PFSK-1 (cell line): Measurements from ENCODE around the gene GABBR2.

Source experiments
- FOXP2 ChIP-seq: optimal IDR thresholded peaks from 2 replicates; pipeline ENCODE3; 2011; ENCODE audit warnings: borderline replicate concordance, control low read depth, inconsistent platforms; ENCODE audit not compliant: insufficient read depth; ENCODE audit errors: extremely low read length, extremely low read depth
- POLR2AphosphoS5 ChIP-seq: IDR thresholded peaks from 2 replicates; pipeline ENCODE4 v1.6.1; 2012; ENCODE audit warnings: low read depth, mild to moderate bottlenecking, control low read depth, low read length, moderate library complexity
- REST ChIP-seq, 2 experiments: IDR thresholded peaks; 2 replicates each; pipeline versions ENCODE4 v1.6.1 to v1.8.0; 2011 to 2012; ENCODE audit warnings: low read depth in 2 of 2, low read length in 2 of 2, control low read depth in 1 of 2, inconsistent platforms in 1 of 2, mild to moderate bottlenecking in 1 of 2, moderate library complexity in 1 of 2; ENCODE audit not compliant: insufficient read depth in 1 of 2
- SIN3A ChIP-seq: IDR thresholded peaks from 2 replicates; pipeline ENCODE4 v1.6.1; 2012; ENCODE audit warnings: mild to moderate bottlenecking, low read length, moderate library complexity, borderline replicate concordance; ENCODE audit not compliant: insufficient read depth
- TAF1 ChIP-seq: IDR thresholded peaks from 2 replicates; pipeline ENCODE4 v1.6.1; 2012; ENCODE audit warnings: low read length, control low read depth, borderline replicate concordance; ENCODE audit not compliant: insufficient read depth

The GABBR2 gene

GRCh38 chr9:98654247-98654646, 54.5 kb downstream of the GABBR2 start:
- TF ChIP-seq SIN3A (no peak), TAF1 (no peak)

- TF ChIP-seq POLR2AphosphoS5 (no peak), FOXP2 (no peak), REST (IDR thresholded peaks at IDR 0.05; ENCODE audit: insufficient read depth in 1 of 2, low read depth in 2 of 2, low read length in 2 of 2) (no peak), TAF1 (no peak), SIN3A (no peak)
These were observed 56.0 kb downstream of the GABBR2 start for GRCh38 chr9:98652741-98653140.

- no peak for TF ChIP-seq FOXP2
- no peak for TF ChIP-seq SIN3A
- TF ChIP-seq TAF1, result no peak
- TF ChIP-seq REST (IDR thresholded peaks at IDR 0.05; ENCODE audit: insufficient read depth in 1 of 2, low read depth in 2 of 2, low read length in 2 of 2), result no peak
- TF ChIP-seq POLR2AphosphoS5, result no peak
These were observed 56.4 kb downstream of the GABBR2 start for GRCh38 chr9:98652302-98652701.

GRCh38 chr9:98647236-98647635, 61.5 kb downstream of the GABBR2 start:
- TF ChIP-seq REST (IDR thresholded peaks at IDR 0.05; ENCODE audit: insufficient read depth in 1 of 2, low read depth in 2 of 2, low read length in 2 of 2) (no peak), POLR2AphosphoS5 (no peak), FOXP2 (no peak), SIN3A (no peak), TAF1 (no peak)

GRCh38 chr9:98644011-98644410, 64.7 kb downstream of the GABBR2 start:
- TF ChIP-seq REST (IDR thresholded peaks at IDR 0.05; ENCODE audit: insufficient read depth in 1 of 2, low read depth in 2 of 2, low read length in 2 of 2) (no peak), SIN3A (no peak), TAF1 (no peak), POLR2AphosphoS5 (no peak), FOXP2 (no peak)
